ENCODE results near the gene MRTO4. TPM values are rescaled to one million over a fixed set of nuclear protein-coding genes. Genes with fewer than 3 reads are reported as not detected.
"Not testable (repeated sequence)": the region's sequence is repeated elsewhere in the genome, so short reads cannot be mapped to it uniquely, and the experiment has no call there.

The MRTO4 gene
- total RNA-seq, 3 donors from 2014 or later, result 17.7 to 18.2 (median 18.1) TPM

DNA sequence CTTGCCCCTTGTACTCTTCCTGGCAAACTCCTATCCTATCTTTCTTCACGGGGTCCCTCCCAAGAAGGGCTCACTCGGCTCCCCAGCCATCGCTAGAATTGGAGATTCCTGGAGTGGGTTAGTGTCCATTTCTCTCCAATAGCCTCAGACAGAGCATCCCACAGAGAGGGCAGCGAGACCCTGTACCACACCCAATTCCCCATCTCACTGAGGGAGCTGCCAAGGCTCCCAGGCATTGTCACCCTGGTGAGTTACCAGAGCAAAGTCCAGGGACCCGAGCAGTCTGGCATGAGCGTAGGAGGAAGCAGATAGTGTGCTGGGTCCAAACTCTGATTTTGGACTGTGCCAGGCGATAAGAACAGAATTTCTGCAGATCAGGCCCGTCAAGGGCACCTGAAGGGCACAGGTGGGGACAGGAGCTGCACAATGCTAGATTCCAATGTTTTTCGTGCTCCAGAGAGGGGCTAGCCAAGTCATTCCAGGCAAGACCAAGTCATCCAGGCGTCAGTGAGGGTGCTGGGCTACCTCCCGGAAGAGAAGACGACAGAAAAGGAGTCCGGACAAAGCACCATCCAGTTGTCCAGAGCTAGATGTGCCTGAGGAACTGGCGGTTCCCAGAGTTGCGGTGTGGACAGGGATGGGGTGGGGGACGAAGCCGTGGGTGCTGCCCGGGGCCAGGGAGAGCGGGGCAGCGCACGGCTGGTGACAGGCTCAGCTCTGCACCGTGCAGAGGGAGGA is 21.7 kb downstream of the MRTO4 start:
- no peak overlapping the region for H3K4me3 ChIP-seq
- intact Hi-C loops (cut with DNase I, micrococcal nuclease), result no loop called here
- ATAC-seq (peak; percentile 59), DNase-seq (peak; percentile 34 to 62 (median 52))
- H3K9me3 ChIP-seq, result no peaks in the 10 kb centered on the region
- TF ChIP-seq, protein P1, sequence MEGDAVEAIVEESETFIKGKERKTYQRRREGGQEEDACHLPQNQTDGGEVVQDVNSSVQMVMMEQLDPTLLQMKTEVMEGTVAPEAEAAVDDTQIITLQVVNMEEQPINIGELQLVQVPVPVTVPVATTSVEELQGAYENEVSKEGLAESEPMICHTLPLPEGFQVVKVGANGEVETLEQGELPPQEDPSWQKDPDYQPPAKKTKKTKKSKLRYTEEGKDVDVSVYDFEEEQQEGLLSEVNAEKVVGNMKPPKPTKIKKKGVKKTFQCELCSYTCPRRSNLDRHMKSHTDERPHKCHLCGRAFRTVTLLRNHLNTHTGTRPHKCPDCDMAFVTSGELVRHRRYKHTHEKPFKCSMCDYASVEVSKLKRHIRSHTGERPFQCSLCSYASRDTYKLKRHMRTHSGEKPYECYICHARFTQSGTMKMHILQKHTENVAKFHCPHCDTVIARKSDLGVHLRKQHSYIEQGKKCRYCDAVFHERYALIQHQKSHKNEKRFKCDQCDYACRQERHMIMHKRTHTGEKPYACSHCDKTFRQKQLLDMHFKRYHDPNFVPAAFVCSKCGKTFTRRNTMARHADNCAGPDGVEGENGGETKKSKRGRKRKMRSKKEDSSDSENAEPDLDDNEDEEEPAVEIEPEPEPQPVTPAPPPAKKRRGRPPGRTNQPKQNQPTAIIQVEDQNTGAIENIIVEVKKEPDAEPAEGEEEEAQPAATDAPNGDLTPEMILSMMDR (IDR thresholded peaks at IDR 0.05), result no peak
- H3K36me3 ChIP-seq (ENCODE audit: low read depth), result no peaks in the 10 kb centered on the region
- peaks cover 6% of the 10 kb centered on the region for H3K4me1 ChIP-seq (ENCODE audit: low read depth)

DNA sequence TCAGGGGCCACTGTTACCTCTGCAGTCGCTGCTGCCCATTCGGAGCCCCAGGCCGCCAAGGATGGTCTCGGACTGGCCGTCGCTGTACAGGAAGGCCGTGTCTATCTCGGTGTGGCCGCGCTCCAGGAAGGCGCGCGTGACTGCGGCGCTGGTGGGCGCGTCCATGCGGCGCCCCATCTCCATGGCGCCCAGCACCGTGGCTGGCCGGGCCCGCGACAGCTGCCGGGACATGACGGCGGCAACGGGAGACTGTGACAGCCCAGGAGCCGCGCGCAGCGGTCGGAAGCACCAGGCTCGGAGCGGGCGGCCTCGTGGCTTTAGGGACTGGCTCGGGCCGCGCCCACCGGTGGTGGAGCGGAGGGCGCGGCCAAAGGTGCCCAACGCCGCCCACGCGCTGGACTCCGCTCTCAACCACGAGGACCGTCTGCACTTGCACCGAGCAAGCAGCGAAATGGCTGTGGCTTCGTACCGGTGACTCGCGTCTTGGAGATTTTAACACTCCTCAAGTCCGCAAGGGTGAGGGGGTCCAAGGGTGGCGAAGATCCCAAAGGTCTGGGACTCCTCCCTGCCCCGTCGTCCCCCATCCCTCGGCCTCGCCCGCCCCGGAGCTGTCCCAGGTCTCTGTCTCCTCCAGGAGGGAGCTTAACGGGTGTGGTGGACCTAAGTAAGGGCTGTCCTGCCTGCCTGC is 22.4 kb downstream of the MRTO4 start:
- H3K36me3 ChIP-seq (ENCODE audit: low read depth); H3K9me3 ChIP-seq; H3K4me1 ChIP-seq (ENCODE audit: low read depth); intact Hi-C loops (cut with DNase I, micrococcal nuclease); H3K4me3 ChIP-seq: not testable (repeated sequence)
- DNase-seq, result peak in 2 of 3 donors; percentile 39 to 63
- ATAC-seq, result peak; percentile 62

DNA sequence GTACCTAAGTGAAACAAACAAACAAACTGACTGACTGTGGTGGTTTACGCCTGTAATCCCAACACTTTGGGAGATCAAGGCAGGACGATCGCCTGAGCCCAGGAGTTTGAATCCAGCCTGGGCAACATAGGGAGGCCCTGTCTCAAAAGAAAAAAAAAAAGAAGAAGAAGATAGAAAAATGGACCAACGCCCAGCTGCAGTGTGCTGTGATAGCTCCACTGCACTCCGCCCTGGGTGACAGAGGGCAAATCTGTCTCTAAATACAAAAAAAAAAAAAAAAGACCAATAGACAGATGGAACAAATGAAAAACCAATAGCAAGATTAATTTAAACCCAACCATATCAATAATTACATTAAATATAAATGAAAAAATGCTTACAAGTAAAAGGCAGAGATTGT is 23.0 kb downstream of the MRTO4 start:
- intact Hi-C loops (cut with DNase I, micrococcal nuclease), result no loop called here
- DNase-seq (no peak), ATAC-seq (no peak)
- Histone ChIP-seq H3K4me3 (no peak overlapping the region), H3K4me1 (ENCODE audit: low read depth) (peaks cover 6% of the 10 kb centered on the region), H3K36me3 (ENCODE audit: low read depth) (no peaks in the 10 kb centered on the region), H3K9me3 (no peaks in the 10 kb centered on the region)
- TF ChIP-seq, protein P1 (IDR thresholded peaks at IDR 0.05), result no peak

DNA sequence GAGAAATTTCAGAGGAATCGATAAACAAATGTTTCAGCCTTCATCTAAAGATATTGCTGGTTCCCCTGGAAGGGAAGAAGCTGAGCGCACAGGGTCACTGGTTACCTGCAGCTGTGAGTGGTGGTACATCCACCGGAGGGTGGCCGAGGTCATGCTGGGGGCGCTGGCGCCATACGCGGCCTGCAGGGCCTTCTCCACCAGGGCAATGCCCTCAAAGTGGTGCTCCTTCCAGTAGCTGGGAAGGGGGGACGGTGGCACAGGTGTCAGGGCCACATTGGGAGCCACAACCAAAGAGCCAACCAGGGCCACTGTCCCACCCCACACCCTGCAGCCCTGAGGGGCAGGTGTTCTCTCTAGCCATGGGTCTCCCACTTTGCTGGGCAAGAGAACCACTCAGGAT is 32.3 kb downstream of the MRTO4 start:
- Histone ChIP-seq H3K4me1 (ENCODE audit: low read depth) (peaks cover 16% of the 10 kb centered on the region), H3K36me3 (ENCODE audit: low read depth) (no peaks in the 10 kb centered on the region), H3K4me3 (no peak overlapping the region), H3K9me3 (no peaks in the 10 kb centered on the region)
- DNase-seq (no peak), ATAC-seq (no peak)
- TF ChIP-seq, protein P1 (IDR thresholded peaks at IDR 0.05), result no peak
- intact Hi-C loops (cut with DNase I, micrococcal nuclease), result no loop called here

DNA sequence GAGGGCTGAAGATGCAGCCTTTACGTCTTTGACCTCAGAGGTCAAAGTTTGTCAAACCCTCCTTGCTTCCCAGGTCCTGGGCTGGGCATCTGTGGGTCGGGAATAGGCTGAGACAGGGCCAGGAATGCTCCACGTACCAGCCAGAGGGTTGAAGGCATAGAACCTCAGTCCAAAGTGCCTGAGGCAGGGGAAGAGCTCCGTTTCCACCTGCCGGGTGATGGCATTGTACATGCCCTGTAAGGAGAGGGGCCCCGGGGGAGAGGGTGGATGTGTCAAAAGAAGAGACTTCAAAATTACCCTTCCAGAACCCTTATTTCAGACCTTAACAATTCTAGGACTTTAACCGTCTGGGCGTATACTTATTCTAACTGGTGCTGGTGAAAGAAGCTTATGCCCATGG is 33.3 kb downstream of the MRTO4 start:
- intact Hi-C loops (cut with DNase I, micrococcal nuclease), result no loop called here
- no peak for ATAC-seq
- Histone ChIP-seq H3K4me1 (ENCODE audit: low read depth) (peaks cover 19% of the 10 kb centered on the region), H3K9me3 (no peaks in the 10 kb centered on the region), H3K36me3 (ENCODE audit: low read depth) (no peaks in the 10 kb centered on the region), H3K4me3 (no peak overlapping the region)
- DNase-seq, result no peak
- TF ChIP-seq, protein P1 (IDR thresholded peaks at IDR 0.05), result no peak

DNA sequence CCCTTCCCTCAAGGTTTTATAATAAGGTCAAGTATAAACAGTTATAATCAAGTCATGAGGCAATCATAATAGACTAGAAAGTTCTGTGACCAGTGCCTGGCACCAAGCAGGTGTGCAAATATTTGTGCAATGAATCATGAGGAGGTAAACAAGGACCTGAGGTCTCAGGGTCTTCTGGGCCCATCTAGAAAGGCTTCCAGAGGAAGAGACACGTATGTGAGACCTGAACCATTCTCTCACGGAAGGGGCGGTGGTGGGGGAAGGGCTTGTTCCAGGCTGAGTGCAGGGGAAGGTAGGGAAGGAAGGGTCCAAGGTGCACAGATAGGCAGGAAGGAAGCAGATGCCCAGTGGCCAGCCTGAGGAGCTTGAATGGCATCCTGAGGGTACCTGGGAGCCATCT is 33.8 kb downstream of the MRTO4 start:
- H3K4me1 ChIP-seq (ENCODE audit: low read depth), result peaks cover 19% of the 10 kb centered on the region
- ATAC-seq, result peak; percentile 5
- H3K4me3 ChIP-seq; H3K36me3 ChIP-seq (ENCODE audit: low read depth); H3K9me3 ChIP-seq; intact Hi-C loops (cut with DNase I, micrococcal nuclease); DNase-seq: not testable (repeated sequence)

DNA sequence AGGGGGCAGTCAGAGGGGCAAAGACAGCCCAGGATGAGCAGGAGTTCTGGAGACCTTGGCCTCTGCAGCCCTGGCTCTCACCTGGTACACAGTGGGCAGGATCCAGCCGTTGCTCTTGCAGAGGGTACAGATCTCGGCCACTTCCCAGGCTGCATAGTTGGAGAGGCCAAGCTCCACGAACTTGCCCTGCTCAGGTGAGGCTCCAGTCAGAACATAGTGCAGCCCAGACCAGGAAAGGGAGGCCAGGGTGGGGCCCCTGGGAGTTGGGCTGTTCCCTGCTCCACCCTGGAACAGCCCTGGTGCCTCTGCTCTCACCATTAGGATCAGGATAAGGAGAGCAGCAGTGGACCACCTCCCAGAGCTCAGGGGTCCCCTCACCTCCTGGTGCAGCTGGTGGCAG is 34.2 kb downstream of the MRTO4 start:
- peak; percentile 69 for ATAC-seq
- H3K9me3 ChIP-seq; H3K36me3 ChIP-seq (ENCODE audit: low read depth); H3K4me3 ChIP-seq; intact Hi-C loops (cut with DNase I, micrococcal nuclease): not testable (repeated sequence)
- peak; percentile 66 to 80 (median 71) for DNase-seq
- H3K4me1 ChIP-seq (ENCODE audit: low read depth), result peaks cover 19% of the 10 kb centered on the region

Data from mucosa of descending colon (tissue), 3 donors.